COLO668 (cell line): Measurements from ENCODE around the gene PTOV1.
A peak's percentile ranks its signal among the peaks of the same experiment; 100 is the strongest.

Experiments
- DNase-seq: peaks from one replicate; lab custom pipeline; 2025; ENCODE audit not compliant: unreplicated experiment; lab: John Stamatoyannopoulos, UW

Gene PTOV1

DNA sequence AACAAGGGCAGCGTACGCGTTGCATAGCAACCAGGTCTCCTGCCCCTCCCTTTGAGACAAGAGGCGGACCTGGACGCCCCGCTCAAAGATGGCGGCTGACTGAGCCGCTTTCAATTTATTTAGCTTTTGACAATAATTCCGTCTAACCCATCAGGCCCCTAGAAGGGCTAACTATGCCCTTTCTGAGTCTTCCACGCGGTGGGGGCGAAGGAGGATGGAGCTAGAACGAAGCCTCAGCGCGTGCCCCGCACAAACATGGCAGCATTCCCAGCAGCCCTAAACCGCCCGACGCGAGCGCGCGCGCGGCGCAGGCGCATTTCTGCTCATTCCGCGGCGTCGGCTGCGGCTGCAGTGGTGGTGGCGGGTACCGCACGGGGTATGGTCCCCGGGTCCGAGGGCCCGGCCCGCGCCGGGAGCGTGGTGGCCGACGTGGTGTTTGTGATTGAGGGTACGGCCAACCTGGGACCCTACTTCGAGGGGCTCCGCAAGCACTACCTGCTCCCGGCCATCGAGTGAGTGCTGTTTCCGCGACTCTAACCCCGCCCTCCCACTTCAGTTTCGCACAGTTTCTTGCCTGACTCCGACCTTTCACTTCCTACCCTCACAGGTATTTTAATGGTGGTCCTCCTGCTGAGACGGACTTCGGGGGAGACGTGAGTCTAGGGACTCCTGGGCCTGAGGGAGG is 32.9 kb upstream of the PTOV1 start, which contains the start of gene MED25:
Gene MED25 (plus strand): TSS at position 326 of the 685 bp plus-strand sequence. CDS start 53 bp downstream, at position 379.
- peak; percentile 90 for DNase-seq

DNA sequence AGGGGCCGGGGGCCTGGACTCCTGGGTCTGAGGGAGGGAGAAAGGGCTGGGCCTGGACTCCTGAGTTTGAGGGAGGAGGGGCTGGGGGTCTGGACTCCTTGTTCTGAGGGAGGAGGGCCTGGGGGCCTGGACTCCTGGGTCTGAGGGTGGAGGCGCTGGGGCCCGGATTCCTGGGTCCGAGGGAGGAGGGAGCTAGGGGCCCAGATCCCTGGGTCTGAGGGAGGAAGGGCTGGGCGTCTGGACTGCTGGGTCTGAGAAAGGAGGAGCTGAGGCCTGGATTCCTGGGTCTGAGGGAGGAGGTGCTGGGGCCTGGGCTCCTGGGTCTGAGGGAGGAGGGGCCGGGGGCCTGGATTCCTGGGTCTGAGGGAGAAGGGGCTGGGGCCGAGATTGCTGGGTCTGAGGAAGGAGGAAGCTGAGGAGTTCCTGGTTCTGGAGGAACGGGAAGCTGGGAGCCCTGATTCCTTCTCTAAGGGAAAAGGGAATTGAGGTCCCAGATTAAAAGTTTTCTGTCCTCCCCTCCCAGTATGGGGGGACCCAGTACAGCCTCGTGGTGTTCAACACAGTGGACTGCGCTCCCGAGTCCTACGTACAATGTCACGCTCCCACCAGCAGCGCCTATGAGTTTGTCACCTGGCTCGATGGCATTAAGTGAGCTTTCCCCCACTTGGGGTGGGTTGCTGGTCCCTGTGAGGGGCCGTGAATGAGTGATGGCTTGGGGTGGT is 32.1 kb upstream of the PTOV1 start:
- DNase-seq: peak; percentile 42

DNA sequence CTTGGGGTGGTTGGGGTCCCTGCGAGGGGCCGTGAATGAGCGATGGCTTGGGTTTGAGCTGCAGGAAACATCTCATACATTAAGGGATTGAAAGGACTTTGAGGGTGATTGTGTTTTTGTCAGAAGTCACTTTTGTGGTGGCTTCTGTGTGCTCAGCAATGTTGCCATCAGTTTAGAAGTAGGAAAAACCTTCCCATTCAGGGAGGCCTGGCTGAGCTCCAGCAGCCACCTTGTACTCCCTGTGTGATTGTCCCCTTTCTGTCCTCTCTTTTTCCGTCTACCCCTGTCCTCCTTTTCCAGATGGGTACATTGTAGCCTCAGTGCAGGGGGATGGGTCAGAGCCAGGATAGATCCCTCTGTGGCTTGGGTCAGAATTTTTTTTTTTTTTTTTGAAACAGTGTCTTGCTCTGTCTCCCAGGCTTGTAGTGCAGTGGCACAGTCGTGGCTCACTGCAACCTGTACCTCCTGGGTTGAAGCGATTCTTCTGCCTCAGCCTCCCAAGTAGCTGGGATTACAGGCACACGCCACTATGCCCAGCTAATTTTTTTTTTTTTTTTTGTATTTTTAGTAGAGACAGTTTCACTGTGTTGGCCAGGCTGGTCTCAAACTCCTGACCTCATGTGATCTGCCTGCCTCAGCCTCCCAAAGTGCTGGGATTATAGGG is 31.4 kb upstream of the PTOV1 start:
- DNase-seq: peak; percentile 37

DNA sequence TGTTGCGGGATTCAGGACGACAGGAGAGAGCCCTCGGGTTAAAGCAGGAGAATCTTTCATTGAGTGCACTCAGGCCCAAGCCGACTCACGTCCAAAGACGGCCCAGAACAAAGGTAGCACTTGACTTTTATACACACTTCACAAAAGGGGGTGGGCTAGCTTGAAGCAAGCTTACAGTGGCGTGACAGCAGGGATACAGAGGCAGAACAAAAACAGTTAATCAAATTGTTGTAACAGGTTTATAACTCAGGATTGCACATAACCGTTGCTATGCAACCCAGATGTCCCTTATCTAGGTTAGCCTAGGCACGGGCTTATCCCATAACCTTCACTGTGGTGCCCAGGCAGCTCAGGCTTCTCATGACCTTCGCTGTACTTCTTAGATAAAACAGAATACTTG is 30.8 kb upstream of the PTOV1 start:
- peak; percentile 60 for DNase-seq

DNA sequence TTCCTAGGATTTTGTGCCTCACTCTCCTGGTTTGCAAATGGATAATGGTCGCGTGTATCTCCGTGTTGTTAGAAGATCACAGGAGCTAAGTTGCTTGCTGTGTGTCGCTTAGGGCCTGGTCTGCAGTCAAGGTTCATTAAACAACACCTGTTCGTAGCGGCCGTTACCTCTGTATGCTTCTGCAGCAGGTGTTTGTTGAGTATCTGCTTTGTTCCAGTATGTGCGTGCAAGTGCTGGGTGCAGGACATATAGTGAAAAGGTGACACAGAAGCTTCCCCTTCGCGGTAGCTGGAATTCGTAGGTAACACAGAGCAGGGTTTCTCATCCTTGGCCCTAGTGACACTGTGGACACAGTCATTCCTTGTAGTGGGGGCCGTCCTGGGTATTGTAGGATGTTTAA is 27.5 kb upstream of the PTOV1 start:
- peak; percentile 86 for DNase-seq

DNA sequence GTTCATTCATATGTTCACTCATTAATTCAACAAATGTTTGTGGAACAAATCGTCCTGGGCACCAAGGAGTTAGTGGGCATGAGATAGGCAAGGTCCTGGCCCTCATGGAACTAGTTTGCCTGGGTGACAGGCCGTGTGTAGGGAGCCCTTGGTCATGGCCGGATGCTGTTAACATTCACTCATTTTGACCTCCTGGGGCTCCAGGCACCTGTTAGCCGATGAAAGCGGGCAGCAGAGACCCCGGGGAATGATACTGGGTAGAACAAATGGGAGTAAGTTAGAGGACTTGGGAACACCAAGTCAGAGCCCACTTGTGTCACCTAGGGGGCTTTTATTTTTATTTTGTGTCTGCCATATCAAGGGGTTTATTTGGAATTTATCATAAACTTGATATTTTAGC is 26.3 kb upstream of the PTOV1 start:
- no peak for DNase-seq

DNA sequence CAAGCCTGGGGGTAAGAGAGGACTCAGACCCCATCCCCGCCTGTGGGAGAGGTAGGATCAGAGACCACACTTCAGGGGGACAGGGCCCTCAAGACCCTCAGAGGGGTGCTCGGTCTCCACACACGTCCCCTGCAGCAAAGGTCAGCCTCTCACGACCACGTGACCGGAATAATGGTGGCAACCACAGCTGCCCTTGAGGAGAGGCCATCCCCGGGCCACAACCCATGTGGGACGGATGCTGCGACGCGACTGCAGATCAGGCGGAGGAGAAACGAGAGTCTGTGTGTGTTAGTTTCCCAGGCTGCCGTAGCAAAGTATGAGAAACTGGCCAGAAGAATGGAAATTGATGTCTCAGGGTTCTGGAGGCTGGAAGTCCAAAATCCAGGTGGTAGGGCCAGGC is 23.9 kb upstream of the PTOV1 start:
- DNase-seq: no peak

DNA sequence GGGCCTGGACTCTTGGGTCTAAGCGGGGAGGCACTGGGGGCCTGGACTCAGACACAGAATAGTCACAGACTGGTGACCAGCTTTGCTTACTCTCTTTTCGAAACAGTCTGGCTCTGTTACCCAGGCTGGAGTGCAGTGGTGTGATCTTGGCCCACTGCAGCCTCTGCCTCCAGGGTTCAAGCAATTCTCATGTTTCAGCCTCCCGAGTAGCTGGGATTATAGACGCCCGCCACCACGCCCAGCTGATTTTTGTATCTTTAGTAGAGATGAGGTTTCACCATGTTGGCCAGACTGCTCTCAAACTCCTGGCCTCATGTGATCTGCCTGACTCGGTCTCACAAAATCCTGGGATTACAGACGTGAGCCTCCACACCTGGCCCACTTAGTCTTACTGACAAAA is 21.8 kb upstream of the PTOV1 start:
- no peak for DNase-seq

DNA sequence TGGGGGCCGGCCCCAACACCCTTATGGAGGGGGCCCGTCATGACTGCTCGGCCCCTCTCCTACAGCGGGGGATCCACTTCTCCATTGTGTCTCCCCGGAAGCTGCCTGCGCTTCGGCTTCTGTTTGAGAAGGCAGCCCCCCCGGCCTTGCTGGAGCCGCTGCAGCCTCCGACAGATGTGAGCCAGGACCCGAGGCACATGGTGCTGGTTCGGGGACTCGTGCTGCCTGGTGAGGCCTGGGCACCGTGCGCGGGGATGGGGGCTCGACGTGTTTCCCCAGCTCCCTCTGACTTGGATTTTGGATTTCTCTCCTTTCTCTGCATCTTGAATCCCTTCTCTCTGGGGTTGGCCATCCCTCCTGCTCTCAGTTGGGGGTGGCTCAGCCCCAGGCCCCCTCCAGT is 21.2 kb upstream of the PTOV1 start:
- DNase-seq: no peak

DNA sequence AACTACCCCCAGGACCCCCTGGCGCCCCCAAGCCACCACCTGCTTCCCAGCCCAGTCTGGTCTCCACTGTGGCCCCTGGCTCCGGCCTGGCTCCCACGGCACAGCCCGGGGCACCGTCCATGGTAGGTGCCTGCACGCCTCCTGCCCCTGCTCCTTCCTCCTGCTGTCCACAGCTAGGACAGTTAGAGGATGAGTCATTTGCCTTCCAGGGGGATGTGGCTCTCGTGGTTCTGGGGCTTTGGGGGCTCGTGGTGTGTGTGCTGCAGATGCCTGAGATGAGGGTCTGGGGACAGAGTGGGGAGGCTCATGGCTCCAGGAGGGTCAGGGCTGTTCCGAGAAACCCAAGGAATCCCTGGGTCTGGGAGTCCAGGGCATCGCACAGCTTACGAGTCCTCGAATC is 20.2 kb upstream of the PTOV1 start:
- DNase-seq: no peak

DNA sequence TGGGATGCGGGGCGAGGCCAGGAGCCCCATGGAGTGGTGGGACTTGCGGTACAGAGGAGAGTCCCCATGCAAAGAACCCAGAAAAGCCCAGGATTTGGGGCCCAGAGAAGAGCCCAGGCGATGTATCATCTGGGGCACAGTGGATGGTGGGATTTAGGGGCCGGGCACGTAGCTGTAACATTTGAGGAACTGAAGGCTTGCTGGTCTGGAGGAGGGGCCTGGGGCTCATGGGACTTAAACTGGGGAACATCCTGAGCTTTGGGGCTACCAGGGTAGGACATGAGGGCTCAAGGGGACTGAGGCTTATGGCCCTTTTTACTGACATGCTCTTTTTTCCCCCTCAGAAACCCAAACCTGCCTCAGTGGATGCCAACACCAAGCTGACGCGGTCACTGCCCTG is 19.4 kb upstream of the PTOV1 start:
- DNase-seq: no peak

DNA sequence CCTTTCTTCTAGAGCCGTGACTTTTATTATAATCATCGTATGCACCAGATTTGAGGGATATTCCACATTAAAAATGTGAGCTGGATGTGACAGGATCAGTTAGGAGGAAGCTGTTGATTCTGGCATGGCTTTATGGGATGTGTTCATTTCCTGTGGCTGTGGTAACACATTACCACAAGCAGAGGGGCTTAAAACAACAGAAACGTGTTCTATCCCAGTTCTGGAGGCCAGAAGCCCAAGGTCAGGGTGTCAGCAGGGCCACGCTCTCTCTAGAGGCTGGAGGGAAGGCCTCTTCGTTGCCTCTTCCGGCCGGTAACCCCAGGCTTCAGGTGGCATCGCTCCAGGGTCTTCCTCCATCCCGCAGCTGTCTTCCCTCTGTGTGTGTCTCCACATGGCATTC is 18.4 kb upstream of the PTOV1 start:
- no peak for DNase-seq

DNA sequence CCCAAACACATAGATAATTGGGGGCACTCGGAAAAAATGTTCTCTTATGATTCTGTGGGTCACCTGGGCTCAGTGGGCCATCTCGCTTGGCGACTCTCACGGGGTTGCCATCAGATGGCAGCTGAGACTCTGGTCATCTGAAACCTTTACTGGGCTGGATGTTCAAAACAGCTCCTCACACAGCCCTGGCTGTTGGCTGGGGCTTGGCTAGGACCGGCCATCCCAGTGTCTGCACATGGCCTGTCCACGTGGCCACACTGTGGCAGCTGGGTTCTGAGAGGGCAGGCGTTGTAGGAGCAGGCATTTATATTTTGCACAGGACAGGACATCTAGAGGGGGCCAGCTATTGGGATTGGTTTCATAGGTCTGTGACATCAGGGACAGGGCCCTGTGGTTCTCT is 17.4 kb upstream of the PTOV1 start:
- no peak for DNase-seq

DNA sequence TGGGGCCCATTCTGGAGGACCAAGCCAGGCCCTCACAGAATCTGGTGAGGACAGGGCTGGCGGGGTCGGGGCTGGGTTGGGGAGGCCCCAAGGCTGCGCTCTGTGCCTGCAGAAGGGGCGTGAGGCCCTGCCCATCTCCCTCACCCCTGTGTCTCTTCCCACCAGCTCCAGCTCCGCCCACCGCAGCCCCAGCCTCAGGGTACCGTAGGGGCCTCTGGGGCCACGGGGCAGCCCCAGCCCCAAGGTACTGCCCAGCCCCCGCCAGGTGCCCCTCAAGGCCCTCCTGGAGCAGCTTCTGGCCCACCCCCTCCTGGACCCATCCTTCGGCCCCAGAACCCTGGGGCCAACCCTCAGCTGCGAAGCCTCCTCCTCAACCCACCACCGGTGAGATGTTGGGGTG is 15.4 kb upstream of the PTOV1 start:
- no peak for DNase-seq

DNA sequence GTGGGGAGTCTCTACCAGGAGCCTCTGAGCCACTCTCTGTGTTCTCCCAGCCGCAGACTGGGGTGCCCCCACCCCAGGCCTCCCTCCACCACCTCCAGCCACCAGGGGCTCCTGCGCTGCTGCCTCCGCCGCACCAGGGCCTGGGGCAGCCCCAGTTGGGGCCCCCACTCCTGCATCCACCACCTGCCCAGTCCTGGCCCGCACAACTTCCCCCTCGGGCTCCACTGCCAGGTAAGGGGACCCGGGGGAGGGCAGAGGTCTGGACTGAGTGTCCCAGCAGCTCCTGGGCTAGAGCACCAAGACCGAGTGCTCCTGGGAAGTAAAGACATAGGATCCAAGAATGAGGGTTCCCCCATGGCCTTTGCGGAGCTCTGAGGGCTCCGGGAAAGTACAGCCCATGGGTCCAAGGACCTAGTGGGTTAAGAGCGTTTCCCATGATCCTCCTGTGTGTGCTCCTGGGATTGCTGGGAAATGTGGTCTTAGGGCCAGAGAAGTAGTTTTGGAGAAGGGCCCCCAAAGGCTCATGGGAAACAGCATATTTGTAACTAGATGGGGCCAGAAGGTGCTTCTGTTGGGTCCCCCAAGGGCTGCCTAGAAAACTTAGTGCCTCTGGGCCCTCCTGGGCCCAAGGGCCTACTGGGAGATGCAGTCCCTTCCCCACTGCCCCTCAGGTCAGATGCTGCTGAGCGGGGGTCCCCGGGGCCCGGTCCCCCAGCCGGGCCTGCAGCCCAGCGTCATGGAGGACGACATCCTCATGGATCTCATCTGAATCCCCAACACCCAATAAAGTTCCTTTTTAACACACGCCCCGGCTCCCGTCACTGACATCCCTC is 14.6 kb upstream of the PTOV1 start:
- DNase-seq: no peak

DNA sequence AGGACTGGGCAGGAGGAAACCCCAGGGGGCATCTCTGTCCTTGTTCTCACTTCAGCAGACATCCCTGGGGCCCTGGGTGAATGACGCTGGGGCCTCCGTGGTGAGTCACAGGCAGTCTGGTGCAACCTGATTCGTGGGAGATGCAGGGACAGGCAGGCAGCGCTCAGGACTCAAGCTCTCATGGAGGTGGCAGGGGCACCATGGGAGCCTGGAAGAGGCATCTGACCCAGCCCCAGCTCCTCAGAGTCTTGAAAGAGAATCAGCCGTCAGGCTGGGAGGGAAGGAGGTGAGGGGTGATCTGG is 14.0 kb upstream of the PTOV1 start:
- no peak for DNase-seq

DNA sequence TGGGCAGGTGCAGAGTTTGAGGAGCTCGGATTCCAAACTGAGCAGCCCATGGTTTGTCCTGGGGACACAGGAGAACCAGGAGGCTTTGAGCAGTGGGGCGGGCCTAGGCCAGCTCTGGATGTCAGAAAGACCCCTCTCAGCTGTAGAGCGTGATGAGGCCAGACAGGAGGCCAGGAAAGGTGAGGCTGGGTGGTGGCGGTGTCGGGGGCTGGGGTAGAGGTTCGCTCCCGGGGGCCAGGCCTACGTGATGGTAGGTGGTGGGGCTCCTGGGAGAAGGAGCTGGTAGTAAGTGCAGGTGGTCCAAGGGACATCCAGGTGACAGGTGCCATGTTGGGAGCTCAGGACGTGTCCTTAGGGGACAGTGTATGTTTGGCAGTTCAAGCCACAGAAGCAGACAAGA is 13.5 kb upstream of the PTOV1 start:
- no peak for DNase-seq

DNA sequence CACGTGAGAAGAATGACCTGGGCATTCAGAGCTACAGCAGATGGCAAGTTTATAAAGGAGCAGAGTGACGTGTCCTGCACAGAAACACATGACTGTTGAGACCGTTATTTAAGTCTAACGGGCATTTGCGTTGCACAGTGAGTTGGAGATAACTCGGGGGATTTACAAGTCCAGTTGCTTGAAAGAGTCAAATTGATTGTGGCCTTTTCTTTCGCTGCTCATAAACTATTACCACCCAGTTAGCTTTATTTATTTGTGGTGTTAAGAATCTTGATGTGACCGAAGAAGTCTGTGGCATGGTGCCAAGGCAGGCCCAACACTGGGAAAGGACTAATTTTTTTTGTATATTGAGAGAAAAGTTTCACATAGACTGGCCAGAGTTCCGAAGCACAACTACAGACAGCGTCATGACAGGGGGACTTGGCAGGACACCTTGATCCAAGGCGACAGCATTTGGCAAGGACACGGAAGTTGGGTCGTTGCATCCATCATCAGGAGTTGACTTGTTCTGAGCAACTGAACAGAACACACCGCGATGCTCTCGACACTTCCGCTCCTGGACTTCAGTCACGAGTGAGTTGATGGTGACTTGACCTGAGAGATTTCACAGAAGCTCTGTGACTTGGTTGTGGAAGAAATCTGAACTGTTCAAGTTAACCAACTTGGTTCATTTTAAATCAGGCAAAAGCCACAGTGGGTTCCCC is 11.9 kb upstream of the PTOV1 start:
- DNase-seq: no peak

DNA sequence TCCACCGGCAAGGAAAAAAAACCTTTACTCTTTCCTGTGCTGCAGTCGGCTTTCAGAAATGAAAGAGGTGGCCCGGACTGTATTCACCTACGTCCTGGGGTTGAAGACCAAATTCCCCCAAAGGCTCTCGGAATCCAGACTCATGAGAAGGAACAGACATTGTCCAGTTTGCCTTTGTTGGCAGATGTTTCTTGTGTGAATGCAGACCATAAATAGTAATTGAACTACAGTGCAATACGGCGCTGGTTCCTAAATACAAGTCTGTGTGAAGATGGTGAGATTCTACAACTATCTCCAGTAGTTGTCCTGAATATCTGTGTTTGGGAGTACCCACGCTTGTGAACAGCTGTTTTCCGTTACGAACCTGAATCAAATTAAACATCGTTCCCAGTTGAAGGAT is 11.2 kb upstream of the PTOV1 start:
- no peak for DNase-seq

DNA sequence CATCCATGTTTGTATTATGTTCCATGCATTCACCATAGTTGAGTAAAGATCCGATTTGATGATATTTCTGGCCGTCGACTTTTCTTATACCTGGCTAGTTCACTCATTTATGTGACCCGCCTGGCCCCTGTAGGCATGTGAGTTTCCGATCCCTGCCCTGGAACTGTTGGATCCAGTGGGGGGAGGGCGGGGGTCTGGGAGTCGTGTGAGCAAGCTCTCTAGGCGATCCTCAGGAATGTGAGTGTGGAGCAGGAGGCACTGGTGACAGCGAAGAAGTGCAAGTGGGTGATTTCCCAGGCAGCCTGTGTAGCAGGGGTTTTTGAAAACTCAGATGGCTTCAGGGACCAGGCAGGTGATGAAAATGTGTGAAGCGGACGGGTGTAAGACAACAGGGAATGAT is 10.6 kb upstream of the PTOV1 start:
- DNase-seq: no peak

DNA sequence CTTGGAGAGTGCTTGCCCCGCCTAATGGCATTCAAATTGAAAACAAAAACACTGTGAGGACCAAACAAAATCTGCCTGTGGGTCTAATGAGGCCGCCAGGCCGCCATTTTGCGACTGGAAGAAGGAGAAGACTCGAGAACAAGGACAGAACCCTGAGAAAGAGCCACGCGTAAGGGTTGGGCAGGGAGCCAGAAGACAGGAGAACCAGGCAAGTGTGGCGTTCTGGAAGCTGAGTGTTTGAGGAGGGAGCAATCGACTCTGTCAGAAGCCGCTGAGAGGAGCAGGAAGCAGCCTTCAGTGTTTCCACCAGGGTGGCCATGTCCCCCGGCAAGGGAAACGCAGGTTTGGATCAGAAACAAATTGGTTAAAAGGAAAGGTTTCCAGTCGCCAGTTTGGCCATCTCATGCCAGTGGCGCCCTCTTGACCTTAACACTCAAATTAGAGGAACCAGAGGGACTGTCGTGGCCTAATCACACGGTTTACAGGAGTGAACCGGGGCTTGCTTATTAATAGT is 10.2 kb upstream of the PTOV1 start:
- DNase-seq: no peak
